Panc1 (cell line): ENCODE measurements around the gene SLC9C1. TPM values are rescaled to one million over a fixed set of nuclear protein-coding genes. Genes with fewer than 3 reads are reported as not detected.

Experiments used
- ATAC-seq: fragments of 200-7000 bp; cut with Tn5 transposase; 2 replicates; pipeline ENCODE4 v1.9.1; 2020; ENCODE audit warnings: mild to moderate bottlenecking, moderate library complexity
- BruUV-seq: library from RNA; stranded (reverse); fragments of 400-500 nt; replicated peaks from 2 replicates; lab custom pipeline; 2021; lab: Mats Ljungman, UMichigan
- CTCF ChIA-PET: fragments of 300-600 bp; sonication (Branson Sonifier 250); formaldehyde crosslinking; loops from one replicate; lab custom pipeline; 2022; ENCODE audit warnings: antibody characterized with exemption; lab: Charles Lee
- POLR2A ChIA-PET: fragments of 300-600 bp; sonication (Branson Sonifier 250); formaldehyde crosslinking; loops from one replicate; lab custom pipeline; 2022; ENCODE audit warnings: antibody characterized with exemption; lab: Charles Lee
- DNase-seq: peaks from one replicate; pipeline ENCODE4 v3.0.0-alpha.2; 2010; ENCODE audit warnings: low read depth, low spot score
- H3K27ac ChIP-seq: 2 replicates; pipeline ENCODE4 v1.5.1; 2011; ENCODE audit warnings: mild to moderate bottlenecking, low read length, inconsistent platforms
- H3K27me3 ChIP-seq: fragments of 200-500 bp; sonication (Bioruptor generic); 2 replicates; pipeline ENCODE4 v1.6.0; 2014; ENCODE audit warnings: low read length, inconsistent platforms; ENCODE audit not compliant: control insufficient read depth, insufficient read depth
- H3K36me3 ChIP-seq: fragments of 200-500 bp; sonication (Bioruptor generic); 2 replicates; pipeline ENCODE4 v1.5.1; 2014; ENCODE audit warnings: inconsistent platforms, mild to moderate bottlenecking, low read length, moderate library complexity; ENCODE audit not compliant: control insufficient read depth, insufficient read depth
- H3K4me1 ChIP-seq: 2 replicates; pipeline ENCODE4 v1.5.1; 2011; ENCODE audit warnings: inconsistent platforms, mild to moderate bottlenecking, low read length, moderate library complexity; ENCODE audit not compliant: control insufficient read depth, insufficient read depth
- H3K4me3 ChIP-seq, 2 experiments: 2 replicates each; pipeline ENCODE4 v1.5.1; 2011 to 2012; ENCODE audit warnings: low read depth in 2 of 2, low read length in 2 of 2, mild to moderate bottlenecking in 2 of 2, inconsistent platforms in 1 of 2, moderate library complexity in 1 of 2
- H3K9me3 ChIP-seq: fragments of 200-500 bp; sonication (Bioruptor generic); 2 replicates; pipeline ENCODE4 v1.5.1; 2014; ENCODE audit warnings: low read depth, mild to moderate bottlenecking, inconsistent platforms, low read length, moderate library complexity; ENCODE audit not compliant: control insufficient read depth, insufficient read depth
- POLR2AphosphoS5 ChIP-seq: IDR thresholded peaks from 2 replicates; pipeline ENCODE4 v1.6.1; 2012; ENCODE audit warnings: mild to moderate bottlenecking, low read depth, low read length, moderate library complexity
- SIN3A ChIP-seq: IDR thresholded peaks from 2 replicates; pipeline ENCODE4 v1.6.1; 2012; ENCODE audit warnings: low read depth, mild to moderate bottlenecking, low read length, moderate library complexity, borderline replicate concordance; ENCODE audit not compliant: insufficient read depth
- TCF7L2 ChIP-seq: IDR thresholded peaks from 2 replicates; pipeline ENCODE4 v1.6.1; 2011; ENCODE audit warnings: mild to moderate bottlenecking, low read depth, low read length, inconsistent platforms
- in situ Hi-C: cut with HindIII; loops from 2 replicates; pipeline ENCODE4 v1.10.0; 2016; ENCODE audit warnings: low sequenced_read_pairs, low pct_unique_long_range_greater_than_20kb
- intact Hi-C: fragments of 100-400 bp; cut with micrococcal nuclease; formaldehyde crosslinking; loops from one replicate; pipeline ENCODE4 v1.10.0; 2022; ENCODE audit not compliant: unreplicated experiment
- total RNA-seq: library from RNA; stranded (reverse); gene quantifications from one replicate; pipeline ENCODE4 v1.2.1, GENCODE V29; 2021; ENCODE audit not compliant: unreplicated experiment
- TF ChIP-seq, protein P1 (sequence below): fragments of 450-650 bp; IDR thresholded peaks from 2 replicates; pipeline ENCODE4 v1.5.1; 2017; ENCODE audit warnings: mild to moderate bottlenecking
- TF ChIP-seq, protein P2 (sequence below), 2 experiments: IDR thresholded peaks; 2 replicates each; pipeline ENCODE4 v1.6.1; 2011 to 2012; ENCODE audit warnings: low read depth in 2 of 2, control low read depth in 1 of 2, low read length in 1 of 2, mild to moderate bottlenecking in 1 of 2, moderate library complexity in 1 of 2; ENCODE audit not compliant: insufficient read depth in 1 of 2

SLC9C1 gene
- total RNA-seq, 1 experiment from 2014 or later, result not detected

DNA sequence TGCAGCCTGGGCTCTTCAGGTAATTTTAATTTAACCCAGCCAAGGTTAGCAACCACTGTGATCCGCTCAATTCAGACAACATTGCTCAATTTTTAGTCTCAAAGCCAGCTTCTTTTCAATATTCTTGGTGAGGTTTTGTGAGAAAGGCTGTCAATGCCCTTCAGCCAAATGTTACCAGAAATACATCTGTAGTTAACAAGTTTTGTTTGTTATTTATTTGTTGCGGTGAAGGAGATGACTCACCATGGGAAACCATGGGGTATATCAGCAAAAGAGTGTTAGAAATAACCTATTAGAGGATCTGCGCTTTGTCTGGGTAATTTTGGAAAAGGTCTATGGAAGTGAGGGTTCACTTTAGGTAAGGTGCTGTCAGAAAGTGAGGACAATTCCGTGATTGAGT lies 5.0 kb downstream of the SLC9C1 start:
- H3K27me3 ChIP-seq, result peaks cover 2% of the 10 kb centered on the region; the same call in 1 of the 2 replicates
- H3K36me3 ChIP-seq, result no peaks in the 10 kb centered on the region

DNA sequence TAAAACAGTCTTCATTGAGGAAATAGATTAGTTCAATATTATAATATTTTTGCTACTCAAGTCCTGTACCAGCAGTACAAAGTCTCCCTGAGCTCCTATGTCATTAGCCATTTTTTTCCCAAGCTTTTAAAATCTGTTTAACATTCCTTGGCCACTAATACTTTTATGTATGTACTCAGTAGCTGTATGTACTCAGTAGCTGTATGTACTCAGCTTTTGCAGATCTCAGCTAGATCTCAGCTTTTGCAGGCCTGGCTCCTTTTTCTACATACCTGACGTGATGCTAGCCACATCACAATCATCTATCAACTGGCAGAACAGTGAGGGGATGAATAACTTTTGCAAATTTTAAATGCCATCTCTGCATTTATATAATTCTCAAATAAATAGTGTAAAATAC lies 13.8 kb downstream of the SLC9C1 start:
- POLR2A ChIA-PET, result no interaction called here
- ATAC-seq, result no peak
- in situ Hi-C loops, result no loop called here

More for the DNA sequence above, 5.0 kb downstream of the SLC9C1 start:
- no peak overlapping the region for H3K27ac ChIP-seq
- TF ChIP-seq, protein P1, sequence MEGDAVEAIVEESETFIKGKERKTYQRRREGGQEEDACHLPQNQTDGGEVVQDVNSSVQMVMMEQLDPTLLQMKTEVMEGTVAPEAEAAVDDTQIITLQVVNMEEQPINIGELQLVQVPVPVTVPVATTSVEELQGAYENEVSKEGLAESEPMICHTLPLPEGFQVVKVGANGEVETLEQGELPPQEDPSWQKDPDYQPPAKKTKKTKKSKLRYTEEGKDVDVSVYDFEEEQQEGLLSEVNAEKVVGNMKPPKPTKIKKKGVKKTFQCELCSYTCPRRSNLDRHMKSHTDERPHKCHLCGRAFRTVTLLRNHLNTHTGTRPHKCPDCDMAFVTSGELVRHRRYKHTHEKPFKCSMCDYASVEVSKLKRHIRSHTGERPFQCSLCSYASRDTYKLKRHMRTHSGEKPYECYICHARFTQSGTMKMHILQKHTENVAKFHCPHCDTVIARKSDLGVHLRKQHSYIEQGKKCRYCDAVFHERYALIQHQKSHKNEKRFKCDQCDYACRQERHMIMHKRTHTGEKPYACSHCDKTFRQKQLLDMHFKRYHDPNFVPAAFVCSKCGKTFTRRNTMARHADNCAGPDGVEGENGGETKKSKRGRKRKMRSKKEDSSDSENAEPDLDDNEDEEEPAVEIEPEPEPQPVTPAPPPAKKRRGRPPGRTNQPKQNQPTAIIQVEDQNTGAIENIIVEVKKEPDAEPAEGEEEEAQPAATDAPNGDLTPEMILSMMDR, result no peak
- TF ChIP-seq, protein P2, sequence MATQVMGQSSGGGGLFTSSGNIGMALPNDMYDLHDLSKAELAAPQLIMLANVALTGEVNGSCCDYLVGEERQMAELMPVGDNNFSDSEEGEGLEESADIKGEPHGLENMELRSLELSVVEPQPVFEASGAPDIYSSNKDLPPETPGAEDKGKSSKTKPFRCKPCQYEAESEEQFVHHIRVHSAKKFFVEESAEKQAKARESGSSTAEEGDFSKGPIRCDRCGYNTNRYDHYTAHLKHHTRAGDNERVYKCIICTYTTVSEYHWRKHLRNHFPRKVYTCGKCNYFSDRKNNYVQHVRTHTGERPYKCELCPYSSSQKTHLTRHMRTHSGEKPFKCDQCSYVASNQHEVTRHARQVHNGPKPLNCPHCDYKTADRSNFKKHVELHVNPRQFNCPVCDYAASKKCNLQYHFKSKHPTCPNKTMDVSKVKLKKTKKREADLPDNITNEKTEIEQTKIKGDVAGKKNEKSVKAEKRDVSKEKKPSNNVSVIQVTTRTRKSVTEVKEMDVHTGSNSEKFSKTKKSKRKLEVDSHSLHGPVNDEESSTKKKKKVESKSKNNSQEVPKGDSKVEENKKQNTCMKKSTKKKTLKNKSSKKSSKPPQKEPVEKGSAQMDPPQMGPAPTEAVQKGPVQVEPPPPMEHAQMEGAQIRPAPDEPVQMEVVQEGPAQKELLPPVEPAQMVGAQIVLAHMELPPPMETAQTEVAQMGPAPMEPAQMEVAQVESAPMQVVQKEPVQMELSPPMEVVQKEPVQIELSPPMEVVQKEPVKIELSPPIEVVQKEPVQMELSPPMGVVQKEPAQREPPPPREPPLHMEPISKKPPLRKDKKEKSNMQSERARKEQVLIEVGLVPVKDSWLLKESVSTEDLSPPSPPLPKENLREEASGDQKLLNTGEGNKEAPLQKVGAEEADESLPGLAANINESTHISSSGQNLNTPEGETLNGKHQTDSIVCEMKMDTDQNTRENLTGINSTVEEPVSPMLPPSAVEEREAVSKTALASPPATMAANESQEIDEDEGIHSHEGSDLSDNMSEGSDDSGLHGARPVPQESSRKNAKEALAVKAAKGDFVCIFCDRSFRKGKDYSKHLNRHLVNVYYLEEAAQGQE (IDR thresholded peaks at IDR 0.05; ENCODE audit: insufficient read depth in 1 of 2, low read depth in 2 of 2, low read length in 1 of 2), result no peak
- no peak for TF ChIP-seq TCF7L2
- in situ Hi-C loops (no loop called here), intact Hi-C loops (no loop called here)
- no peaks in the 10 kb centered on the region for H3K9me3 ChIP-seq
- ChIA-PET CTCF (no interaction called here), POLR2A (no interaction called here)
- H3K4me3 ChIP-seq, result no peak overlapping the region
- ATAC-seq (no peak), DNase-seq (no peak)
- H3K4me1 ChIP-seq, result no peaks in the 10 kb centered on the region
- BruUV-seq, result no TSS peak

More for the DNA sequence above, 13.8 kb downstream of the SLC9C1 start:
- CTCF ChIA-PET, result no interaction called here
- Histone ChIP-seq H3K27me3 (peaks cover 25% of the 10 kb centered on the region; the same call in 1 of the 2 replicates), H3K27ac (no peak overlapping the region), H3K4me3 (no peak overlapping the region), H3K9me3 (no peaks in the 10 kb centered on the region), H3K4me1 (no peaks in the 10 kb centered on the region), H3K36me3 (no peaks in the 10 kb centered on the region)
- TF ChIP-seq POLR2AphosphoS5, result no peak
- TF ChIP-seq, protein P2 (IDR thresholded peaks at IDR 0.05; ENCODE audit: insufficient read depth in 1 of 2, low read depth in 2 of 2, low read length in 1 of 2), result no peak
- TF ChIP-seq, protein P1, result no peak
- TF ChIP-seq TCF7L2, result no peak
- no peak for TF ChIP-seq SIN3A
- intact Hi-C loops, result no loop called here
- no TSS peak for BruUV-seq
- no peak for DNase-seq
